H9 (cell line): ENCODE results near the gene KCNQ2. TPM values are rescaled to one million over a fixed set of nuclear protein-coding genes. Genes with fewer than 3 reads are reported as not detected.

Experiments used
- DNase-seq: peaks from one replicate; pipeline ENCODE4 v3.0.0-alpha.2; 2017
- H2AFZ ChIP-seq: one replicate; pipeline ENCODE4 v1.6.1; 2013; ENCODE audit warnings: mild to moderate bottlenecking, low read length, control low read depth, moderate library complexity
- H2AK5ac ChIP-seq: 2 replicates; pipeline ENCODE4 v1.6.1; 2013; ENCODE audit warnings: low read length, control low read depth, mixed read lengths; ENCODE audit not compliant: insufficient read length
- H2BK120ac ChIP-seq: one replicate; pipeline ENCODE4 v1.6.1; 2013; ENCODE audit warnings: low read depth, mild to moderate bottlenecking, low read length, control low read depth, inconsistent platforms; ENCODE audit not compliant: poor library complexity, severe bottlenecking
- H2BK12ac ChIP-seq: 2 replicates; pipeline ENCODE4 v1.6.1; 2013; ENCODE audit warnings: low read length, control low read depth, mixed read lengths, low read depth; ENCODE audit not compliant: insufficient read length
- H2BK15ac ChIP-seq: 2 replicates; pipeline ENCODE4 v1.6.1; 2013; ENCODE audit warnings: low read depth, low read length, control low read depth
- H2BK20ac ChIP-seq: one replicate; pipeline ENCODE4 v1.6.1; 2013; ENCODE audit warnings: low read depth, mild to moderate bottlenecking, low read length, control low read depth, inconsistent platforms; ENCODE audit not compliant: poor library complexity, severe bottlenecking
- H2BK5ac ChIP-seq: 2 replicates; pipeline ENCODE4 v1.6.1; 2013; ENCODE audit warnings: low read length, control low read depth, mixed read lengths; ENCODE audit not compliant: insufficient read length
- H3K14ac ChIP-seq: 2 replicates; pipeline ENCODE4 v1.6.1; 2013; ENCODE audit warnings: low read length, control low read depth; ENCODE audit not compliant: insufficient read depth
- H3K18ac ChIP-seq: 2 replicates; pipeline ENCODE4 v1.6.1; 2013; ENCODE audit warnings: low read depth, mild to moderate bottlenecking, mixed read lengths, low read length, control low read depth; ENCODE audit not compliant: insufficient read length
- H3K23ac ChIP-seq: 2 replicates; pipeline ENCODE4 v1.6.1; 2013; ENCODE audit warnings: low read length, control low read depth, mixed read lengths, low read depth; ENCODE audit not compliant: insufficient read length
- H3K23me2 ChIP-seq: 2 replicates; pipeline ENCODE4 v1.6.1; 2013; ENCODE audit warnings: low read depth, mild to moderate bottlenecking, mixed read lengths, low read length, control low read depth; ENCODE audit not compliant: insufficient read length, poor library complexity, severe bottlenecking
- H3K27ac ChIP-seq: 2 replicates; pipeline ENCODE4 v1.5.1; 2013; ENCODE audit warnings: low read length, control low read depth, mixed read lengths, low read depth; ENCODE audit not compliant: insufficient read length
- H3K27me3 ChIP-seq: 2 replicates; pipeline ENCODE4 v1.6.1; 2013; ENCODE audit warnings: low read length, control low read depth, inconsistent platforms; ENCODE audit not compliant: insufficient read depth
- H3K4ac ChIP-seq: 2 replicates; pipeline ENCODE4 v1.6.1; 2013; ENCODE audit warnings: low read depth, mild to moderate bottlenecking, control low read depth, inconsistent platforms, low read length, moderate library complexity
- H3K4me1 ChIP-seq: 2 replicates; pipeline ENCODE4 v1.6.1; 2013; ENCODE audit warnings: low read length, control low read depth, inconsistent platforms; ENCODE audit not compliant: insufficient read depth
- H3K4me2 ChIP-seq: 2 replicates; pipeline ENCODE4 v1.6.1; 2013; ENCODE audit warnings: low read length, control low read depth, mixed read lengths; ENCODE audit not compliant: insufficient read length, insufficient read depth
- H3K56ac ChIP-seq: 2 replicates; pipeline ENCODE4 v1.6.1; 2013; ENCODE audit warnings: low read depth, mild to moderate bottlenecking, mixed read lengths, low read length, control low read depth; ENCODE audit not compliant: insufficient read length
- H3K79me1 ChIP-seq: 2 replicates; pipeline ENCODE4 v1.6.1; 2013; ENCODE audit warnings: low read depth, mild to moderate bottlenecking, moderate library complexity, low read length, control low read depth, inconsistent platforms; ENCODE audit not compliant: insufficient read depth, poor library complexity, severe bottlenecking
- H3K79me2 ChIP-seq: 2 replicates; pipeline ENCODE4 v1.6.1; 2013; ENCODE audit warnings: low read length, control low read depth, inconsistent platforms; ENCODE audit not compliant: insufficient read depth
- H3K9ac ChIP-seq: 2 replicates; pipeline ENCODE4 v1.6.1; 2013; ENCODE audit warnings: low read length, control low read depth, mixed read lengths; ENCODE audit not compliant: insufficient read length; ENCODE audit errors: extremely low read depth
- H3K9me3 ChIP-seq: one replicate; pipeline ENCODE4 v1.6.1; 2013; ENCODE audit warnings: low read depth, low read length, inconsistent platforms; ENCODE audit not compliant: control insufficient read depth
- H3T11ph ChIP-seq: one replicate; pipeline ENCODE4 v1.6.1; 2013; ENCODE audit warnings: mild to moderate bottlenecking, low read length, control low read depth, inconsistent platforms
- H4K20me1 ChIP-seq: one replicate; pipeline ENCODE4 v1.6.1; 2013; ENCODE audit not compliant: control insufficient read depth, insufficient read length, insufficient read depth
- H4K5ac ChIP-seq: 2 replicates; pipeline ENCODE4 v1.6.1; 2013; ENCODE audit warnings: low read depth, mild to moderate bottlenecking, mixed read lengths, low read length, control low read depth; ENCODE audit not compliant: insufficient read length
- H4K8ac ChIP-seq: replicated peaks from 2 replicates; pipeline ENCODE4 v1.6.1; 2013; ENCODE audit warnings: low read length, control low read depth, mixed read lengths, low read depth; ENCODE audit not compliant: insufficient read length
- H4K91ac ChIP-seq: 2 replicates; pipeline ENCODE4 v1.6.1; 2013; ENCODE audit warnings: low read depth, mild to moderate bottlenecking, moderate library complexity, mixed read lengths, low read length, control low read depth; ENCODE audit not compliant: insufficient read length
- H3K27ac Mint-ChIP-seq, 3 experiments: 2 replicates in 2 of 3; 3 replicates in 1 of 3; pipeline ENCODE4 v1.8.0; 2020 to 2021; ENCODE audit warnings: mixed read lengths in 3 of 3, mild to moderate bottlenecking in 1 of 3, moderate library complexity in 1 of 3
- H3K27me3 Mint-ChIP-seq: 2 replicates; pipeline ENCODE4 v1.8.0; 2021; ENCODE audit warnings: low read depth, mild to moderate bottlenecking, moderate library complexity, mixed read lengths
- H3K36me3 Mint-ChIP-seq, 3 experiments: 2 replicates in 2 of 3; 3 replicates in 1 of 3; pipeline ENCODE4 v1.8.0; 2020 to 2021; ENCODE audit warnings: low read depth in 3 of 3, mixed read lengths in 3 of 3; ENCODE audit not compliant: insufficient read depth in 1 of 3
- H3K4me1 Mint-ChIP-seq, 2 experiments: 2 replicates each; pipeline ENCODE4 v1.8.0; 2020; ENCODE audit warnings: mixed read lengths in 2 of 2
- H3K4me3 Mint-ChIP-seq, 2 experiments: 2 replicates in 1 of 2; 3 replicates in 1 of 2; pipeline ENCODE4 v1.8.0; 2020 to 2021; ENCODE audit warnings: mild to moderate bottlenecking in 2 of 2, mixed read lengths in 2 of 2, moderate library complexity in 1 of 2
- H3K9me3 Mint-ChIP-seq, 2 experiments: 2 replicates in 1 of 2; 3 replicates in 1 of 2; pipeline ENCODE4 v1.8.0; 2020; ENCODE audit warnings: mild to moderate bottlenecking in 2 of 2, mixed read lengths in 2 of 2, moderate library complexity in 1 of 2
- WGBS: extraction: QIAGEN DNeasy Blood & Tissue Kit; methylation state at CpG from one replicate; pipeline ENCODE4 v1.1.7; 2013; ENCODE audit warnings: missing lambda C conversion rate, low lambda C conversion rate, mixed read lengths; ENCODE audit not compliant: insufficient read length; ENCODE audit errors: extremely low coverage; 5-methylcytosine and 5-hydroxymethylcytosine counted together
- total RNA-seq: library from RNA; stranded (reverse); gene quantifications from 2 replicates; pipeline ENCODE4 v1.2.1, GENCODE V29; 2021
- TF ChIP-seq, protein P1 (sequence below): fragments of 200-600 bp; sonication (generic); conservative IDR thresholded peaks from 3 replicates; pipeline ENCODE4 v1.8.0; 2021; ENCODE audit warnings: antibody characterized with exemption, mild to moderate bottlenecking

Gene KCNQ2
- total RNA-seq, 1 experiment from 2014 or later = 69.2 TPM

DNA sequence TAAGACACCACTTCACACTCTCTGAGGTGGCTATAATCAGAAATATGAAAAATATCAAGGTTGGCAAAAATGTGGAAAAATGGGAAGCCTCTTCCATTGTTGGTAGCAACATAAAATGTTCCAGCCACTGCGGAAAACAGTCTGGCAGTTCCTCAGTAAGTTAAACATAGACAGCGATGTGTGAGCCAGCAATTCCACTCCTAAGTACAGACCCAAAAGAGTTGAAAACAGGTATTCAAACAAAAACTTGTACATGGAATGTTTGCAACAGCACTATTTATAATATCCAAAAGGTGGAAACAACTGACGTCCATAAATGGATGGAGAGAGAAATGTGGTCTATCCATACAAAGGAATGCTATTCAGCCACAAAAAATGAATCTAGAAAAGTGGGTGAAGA, 40.8 kb upstream of the KCNQ2 start:
- Mint-ChIP-seq H3K27ac (no peak overlapping the region), H3K4me3 (no peak overlapping the region), H3K4me1 (peaks cover 0 to 4% of the 10 kb centered on the region in 2 experiments; a peak in 1 of 4 replicates), H3K9me3 (peaks cover 12 to 46% of the 10 kb centered on the region in 2 experiments), H3K36me3 (peaks cover 0 to 35% (median 2%) of the 10 kb centered on the region in 3 experiments; a peak in 4 of 7 replicates), H3K27me3 (peaks cover 61% of the 10 kb centered on the region)
- H2AFZ ChIP-seq = no peak overlapping the region
- no peaks in the 10 kb centered on the region for H3K4me1 ChIP-seq
- H3K27ac ChIP-seq = no peak overlapping the region
- H3K79me2 ChIP-seq = no peaks in the 10 kb centered on the region
- no peak overlapping the region for H3K18ac ChIP-seq
- no peak overlapping the region for H3K4ac ChIP-seq
- no peak overlapping the region for H2BK5ac ChIP-seq
- no peaks in the 10 kb centered on the region for H3K79me1 ChIP-seq
- no peak overlapping the region for H3K56ac ChIP-seq
- no peak overlapping the region for H3K14ac ChIP-seq
- no peak overlapping the region for H4K8ac ChIP-seq
- H2BK120ac ChIP-seq = no peak overlapping the region
- H3K23ac ChIP-seq = no peak overlapping the region
- H4K91ac ChIP-seq = no peak overlapping the region
- H2BK12ac ChIP-seq = no peak overlapping the region
- no peaks in the 10 kb centered on the region for H4K20me1 ChIP-seq
- no peak overlapping the region for H2AK5ac ChIP-seq
- no peak overlapping the region for H3T11ph ChIP-seq
- TF ChIP-seq, protein P1, sequence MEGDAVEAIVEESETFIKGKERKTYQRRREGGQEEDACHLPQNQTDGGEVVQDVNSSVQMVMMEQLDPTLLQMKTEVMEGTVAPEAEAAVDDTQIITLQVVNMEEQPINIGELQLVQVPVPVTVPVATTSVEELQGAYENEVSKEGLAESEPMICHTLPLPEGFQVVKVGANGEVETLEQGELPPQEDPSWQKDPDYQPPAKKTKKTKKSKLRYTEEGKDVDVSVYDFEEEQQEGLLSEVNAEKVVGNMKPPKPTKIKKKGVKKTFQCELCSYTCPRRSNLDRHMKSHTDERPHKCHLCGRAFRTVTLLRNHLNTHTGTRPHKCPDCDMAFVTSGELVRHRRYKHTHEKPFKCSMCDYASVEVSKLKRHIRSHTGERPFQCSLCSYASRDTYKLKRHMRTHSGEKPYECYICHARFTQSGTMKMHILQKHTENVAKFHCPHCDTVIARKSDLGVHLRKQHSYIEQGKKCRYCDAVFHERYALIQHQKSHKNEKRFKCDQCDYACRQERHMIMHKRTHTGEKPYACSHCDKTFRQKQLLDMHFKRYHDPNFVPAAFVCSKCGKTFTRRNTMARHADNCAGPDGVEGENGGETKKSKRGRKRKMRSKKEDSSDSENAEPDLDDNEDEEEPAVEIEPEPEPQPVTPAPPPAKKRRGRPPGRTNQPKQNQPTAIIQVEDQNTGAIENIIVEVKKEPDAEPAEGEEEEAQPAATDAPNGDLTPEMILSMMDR = no peak
- H3K23me2 ChIP-seq = no peaks in the 10 kb centered on the region
- no peaks in the 10 kb centered on the region for H3K9me3 ChIP-seq
- H3K27me3 ChIP-seq = no peaks in the 10 kb centered on the region
- WGBS = no CpG with 5 or more reads among the region's 3 CpGs
- no peak for DNase-seq
- H3K9ac ChIP-seq = no peak overlapping the region
- no peak overlapping the region for H3K4me2 ChIP-seq
- no peak overlapping the region for H2BK20ac ChIP-seq
- no peak overlapping the region for H2BK15ac ChIP-seq
- no peak overlapping the region for H4K5ac ChIP-seq
